HUES6 (cell line): Measurements from ENCODE around the gene COL6A3.

Experiments used
- H3K27ac ChIP-seq: 2 replicates; pipeline ENCODE4 v1.7.0; 2013; ENCODE audit warnings: low read depth, mild to moderate bottlenecking, low read length, inconsistent platforms
- H3K27me3 ChIP-seq: 2 replicates; pipeline ENCODE4 v1.6.1; 2013; ENCODE audit warnings: low read length; ENCODE audit not compliant: control insufficient read depth, insufficient read depth
- H3K36me3 ChIP-seq: 2 replicates; pipeline ENCODE4 v1.6.1; 2013; ENCODE audit warnings: low read length; ENCODE audit not compliant: control insufficient read depth, insufficient read depth
- H3K4me1 ChIP-seq: 2 replicates; pipeline ENCODE4 v1.6.1; 2013; ENCODE audit warnings: low read length; ENCODE audit not compliant: control insufficient read depth, insufficient read depth
- H3K4me3 ChIP-seq: 2 replicates; pipeline ENCODE4 v1.5.1; 2013; ENCODE audit warnings: low read depth, low read length
- H3K9ac ChIP-seq: one replicate; pipeline ENCODE4 v1.6.1; 2013; ENCODE audit warnings: mild to moderate bottlenecking, low read length
- H3K9me3 ChIP-seq: 2 replicates; pipeline ENCODE4 v1.6.1; 2013; ENCODE audit warnings: low read depth, low read length; ENCODE audit not compliant: control insufficient read depth, insufficient read depth

Gene COL6A3

DNA sequence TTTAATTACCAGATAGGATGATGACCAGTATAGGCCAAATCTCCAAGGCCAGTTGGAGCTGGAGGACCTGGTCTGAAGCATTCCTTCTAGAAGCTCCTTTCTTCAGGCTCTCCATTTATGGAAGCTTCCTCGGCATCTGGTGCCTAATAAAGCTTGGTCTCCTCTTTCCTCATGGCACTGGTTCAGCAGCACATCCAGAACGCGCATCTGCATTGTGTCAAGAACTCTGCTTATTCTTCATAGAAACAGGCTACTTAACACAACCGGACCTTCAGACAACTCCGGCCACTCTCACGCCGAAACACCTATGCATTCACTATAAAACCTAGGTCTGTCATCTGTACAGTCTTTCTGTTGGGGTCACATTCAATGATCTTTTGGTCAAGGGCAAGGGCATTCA, 99.8 kb downstream of the COL6A3 start:
- Histone ChIP-seq H3K27ac (no peak overlapping the region; the same call in 1 of the 2 replicates), H3K36me3 (no peaks in the 10 kb centered on the region), H3K9me3 (no peaks in the 10 kb centered on the region), H3K4me1 (peaks cover 12% of the 10 kb centered on the region; the same call in 1 of the 2 replicates), H3K9ac (no peak overlapping the region), H3K4me3 (no peak overlapping the region), H3K27me3 (no peaks in the 10 kb centered on the region)

DNA sequence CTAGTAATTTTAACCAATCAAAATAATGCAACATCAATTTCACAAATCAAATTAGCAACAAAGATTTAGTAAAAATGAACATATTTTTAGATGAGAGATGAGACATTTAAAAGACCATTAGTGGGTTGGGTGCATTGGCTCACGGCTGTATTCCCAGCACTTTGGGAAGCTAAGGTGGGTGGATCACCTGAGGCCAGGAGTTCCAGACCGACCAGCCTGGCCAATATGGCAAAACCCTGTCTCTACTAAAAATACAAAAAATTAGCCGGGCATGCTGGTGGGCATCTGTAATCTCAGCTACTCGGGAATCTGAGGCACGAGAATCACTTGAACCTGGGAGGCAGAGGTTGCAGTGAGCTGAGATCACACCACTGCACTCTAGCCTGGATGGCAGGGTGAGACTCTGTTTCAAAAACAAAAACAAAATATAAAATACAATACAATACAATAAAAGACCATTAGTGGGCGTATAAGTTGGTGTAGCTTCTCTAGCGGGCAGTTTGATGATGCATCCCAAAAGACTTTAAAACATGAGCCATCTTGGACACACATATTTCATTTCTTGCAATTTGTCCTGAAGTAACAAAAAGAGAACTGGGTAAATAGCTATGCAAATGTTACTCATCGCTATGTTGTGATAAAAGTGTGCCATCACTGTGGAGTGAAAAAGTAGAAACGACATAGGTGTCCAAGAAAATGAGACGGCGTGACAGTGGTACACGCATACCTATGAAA, 101.8 kb downstream of the COL6A3 start:
- Histone ChIP-seq H3K4me1 (peaks cover 12% of the 10 kb centered on the region; the same call in 1 of the 2 replicates), H3K27ac (no peak overlapping the region), H3K9me3 (no peaks in the 10 kb centered on the region; the same call in 1 of the 2 replicates), H3K9ac (no peak overlapping the region), H3K27me3 (no peaks in the 10 kb centered on the region), H3K4me3 (no peak overlapping the region), H3K36me3 (no peaks in the 10 kb centered on the region)

DNA sequence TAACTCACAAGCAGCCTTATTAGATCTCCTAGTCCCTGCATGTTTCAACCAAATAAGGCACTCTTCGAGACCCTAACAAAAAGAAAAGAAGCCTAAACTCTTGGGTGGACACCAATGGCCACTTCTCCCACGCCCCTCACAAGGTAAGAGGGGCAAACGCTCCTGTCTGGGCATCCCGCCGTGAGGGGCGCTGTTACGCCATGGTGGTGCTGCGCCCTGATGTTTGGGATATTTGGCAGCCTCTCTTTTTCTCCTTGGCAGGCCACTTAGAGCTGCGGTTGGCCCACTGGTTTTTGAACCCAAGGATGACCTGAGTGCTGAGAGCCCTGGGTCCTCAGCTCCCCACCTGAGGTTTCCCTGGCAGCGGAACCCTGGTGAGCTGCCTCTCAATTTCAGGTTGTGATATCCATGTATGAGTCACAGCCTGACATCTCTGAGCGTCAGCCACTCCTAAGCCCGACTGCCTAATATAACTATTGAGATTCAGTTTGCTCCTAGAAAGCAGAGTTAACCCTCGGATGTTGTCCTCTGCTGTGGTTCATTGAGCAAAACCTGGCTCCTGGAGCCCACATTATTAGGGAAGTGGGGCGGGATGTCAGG, 103.3 kb downstream of the COL6A3 start:
- Histone ChIP-seq H3K27me3 (no peaks in the 10 kb centered on the region), H3K4me1 (peaks cover 12% of the 10 kb centered on the region; the same call in 1 of the 2 replicates), H3K36me3 (no peaks in the 10 kb centered on the region), H3K9me3 (no peaks in the 10 kb centered on the region; the same call in 1 of the 2 replicates), H3K27ac (no peak overlapping the region), H3K4me3 (no peak overlapping the region), H3K9ac (no peak overlapping the region)

DNA sequence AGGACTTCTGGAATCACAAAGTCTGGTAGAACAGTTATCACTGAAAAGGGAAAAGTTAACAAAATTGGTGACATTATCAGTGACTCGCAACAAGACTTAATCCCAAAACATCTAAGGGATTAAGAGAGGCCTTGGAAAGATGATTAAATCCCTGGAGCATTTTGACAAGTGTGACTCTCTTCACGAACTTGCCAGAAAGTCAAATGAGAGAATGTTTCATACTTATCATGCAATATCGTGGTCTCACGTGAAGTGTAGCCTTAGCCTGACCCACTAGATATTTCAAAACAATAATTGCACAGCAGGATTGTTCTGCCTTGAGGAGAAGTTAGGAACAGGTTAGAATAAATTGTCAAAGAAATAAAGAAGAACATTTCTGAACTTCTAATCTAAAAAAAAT, 104.5 kb downstream of the COL6A3 start:
- Histone ChIP-seq H3K36me3 (no peaks in the 10 kb centered on the region), H3K27ac (no peak overlapping the region), H3K9me3 (peaks cover 5% of the 10 kb centered on the region; the same call in 1 of the 2 replicates), H3K4me3 (no peak overlapping the region), H3K9ac (no peak overlapping the region), H3K27me3 (no peaks in the 10 kb centered on the region), H3K4me1 (peaks cover 5% of the 10 kb centered on the region; the same call in 1 of the 2 replicates)

DNA sequence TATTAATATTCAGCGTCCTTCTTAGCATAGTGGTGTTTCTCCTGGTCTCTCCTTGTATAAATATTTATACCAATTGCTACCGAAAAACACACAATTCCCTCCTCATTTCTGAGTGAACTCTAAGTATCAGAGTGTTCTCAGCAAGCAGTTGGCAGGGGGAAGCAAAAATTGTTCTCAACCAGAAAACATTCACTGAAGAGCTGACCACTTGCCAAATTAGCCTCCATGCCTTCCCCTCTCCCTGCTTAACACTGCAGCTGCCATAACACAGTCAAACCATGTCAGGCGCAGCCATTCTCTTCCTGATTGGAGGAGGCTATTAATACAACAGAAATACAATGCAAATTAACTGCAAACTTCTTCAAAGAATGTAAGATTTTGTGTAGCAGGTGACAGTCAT, 105.0 kb downstream of the COL6A3 start:
- Histone ChIP-seq H3K36me3 (no peaks in the 10 kb centered on the region), H3K4me3 (no peak overlapping the region), H3K4me1 (peaks cover 5% of the 10 kb centered on the region; the same call in 1 of the 2 replicates), H3K9me3 (peaks cover 8% of the 10 kb centered on the region), H3K27ac (no peak overlapping the region), H3K27me3 (no peaks in the 10 kb centered on the region), H3K9ac (no peak overlapping the region)

DNA sequence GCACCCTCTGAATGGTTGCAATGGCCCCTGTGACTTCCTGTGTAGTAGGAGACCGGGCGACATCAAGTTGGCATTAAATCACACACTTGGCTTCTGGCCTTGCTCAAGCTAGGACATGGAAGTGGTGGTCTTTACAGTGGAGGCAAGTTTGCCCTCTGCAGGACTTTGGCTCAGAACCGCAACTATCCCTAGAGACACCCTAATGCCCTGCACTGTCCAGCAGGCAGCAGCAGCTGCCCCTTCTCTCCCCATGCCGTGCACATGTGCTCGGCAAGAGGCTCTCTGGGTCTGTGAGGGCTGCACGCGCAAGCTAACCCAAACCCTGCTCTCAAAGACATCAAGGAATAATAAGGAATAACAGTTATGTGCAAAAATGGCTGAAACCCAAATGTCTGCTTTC, 106.5 kb downstream of the COL6A3 start:
- H3K36me3 ChIP-seq: no peaks in the 10 kb centered on the region
- peaks cover 5% of the 10 kb centered on the region; the same call in 1 of the 2 replicates for H3K4me1 ChIP-seq
- no peak overlapping the region for H3K4me3 ChIP-seq
- peaks cover 22% of the 10 kb centered on the region for H3K9me3 ChIP-seq
- no peak overlapping the region for H3K27ac ChIP-seq
- no peak overlapping the region for H3K9ac ChIP-seq
- no peaks in the 10 kb centered on the region for H3K27me3 ChIP-seq

DNA sequence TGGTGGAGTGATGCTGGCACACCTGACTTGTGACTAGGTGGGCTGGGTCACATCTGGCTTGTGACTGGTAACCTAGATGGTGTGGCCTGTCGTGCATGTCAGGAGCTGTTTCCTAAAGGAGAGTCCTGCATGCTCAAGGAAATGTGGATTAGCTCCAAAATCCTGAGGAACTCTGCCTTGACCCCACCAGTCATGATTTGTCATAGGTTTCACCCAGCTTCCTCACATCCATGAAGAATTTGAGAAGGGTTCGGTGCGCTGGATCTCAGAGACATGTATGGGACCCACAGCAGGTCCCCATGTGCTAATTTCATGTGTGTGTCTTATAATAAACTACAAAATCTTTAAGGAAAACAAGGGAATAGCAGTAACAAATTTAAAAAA, 107.2 kb downstream of the COL6A3 start:
- Histone ChIP-seq H3K4me3 (no peak overlapping the region), H3K36me3 (no peaks in the 10 kb centered on the region), H3K9ac (no peak overlapping the region), H3K9me3 (peaks cover 28% of the 10 kb centered on the region), H3K27me3 (no peaks in the 10 kb centered on the region), H3K4me1 (peaks cover 5% of the 10 kb centered on the region; the same call in 1 of the 2 replicates), H3K27ac (no peak overlapping the region)

DNA sequence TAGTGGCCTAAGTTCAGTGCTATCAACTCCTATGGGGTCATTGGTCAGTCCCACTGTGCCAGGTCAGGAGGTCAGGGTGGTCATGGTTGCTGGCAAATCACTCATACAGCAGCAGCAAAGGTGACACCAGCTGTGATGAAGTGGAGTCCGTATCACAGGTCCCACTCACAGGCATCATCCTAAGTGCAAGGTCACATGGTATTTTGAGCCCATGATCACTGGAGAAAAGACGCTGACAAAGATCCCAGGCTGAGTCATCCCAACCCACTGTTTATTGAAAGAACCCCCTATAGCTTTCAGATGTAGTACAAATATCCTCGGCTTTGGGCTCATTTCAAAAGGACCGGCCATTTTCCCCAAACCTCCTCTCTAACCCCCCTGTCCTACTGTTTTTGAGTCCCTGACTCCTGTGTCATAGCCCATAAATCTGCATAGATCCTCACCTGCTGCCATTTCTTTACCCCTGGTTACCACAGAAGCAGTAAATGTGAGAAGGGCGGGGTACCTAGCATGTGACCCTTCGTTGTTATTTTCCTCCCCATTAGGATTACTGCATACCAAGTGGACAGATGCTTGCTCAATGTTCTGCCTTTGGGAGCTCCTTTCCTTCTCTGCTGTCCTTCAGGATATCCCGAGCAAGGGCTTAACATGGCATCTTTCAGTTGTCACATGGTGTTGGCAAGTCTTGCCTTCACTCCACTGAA, 107.7 kb downstream of the COL6A3 start:
- Histone ChIP-seq H3K4me3 (no peak overlapping the region), H3K27ac (no peak overlapping the region)

DNA sequence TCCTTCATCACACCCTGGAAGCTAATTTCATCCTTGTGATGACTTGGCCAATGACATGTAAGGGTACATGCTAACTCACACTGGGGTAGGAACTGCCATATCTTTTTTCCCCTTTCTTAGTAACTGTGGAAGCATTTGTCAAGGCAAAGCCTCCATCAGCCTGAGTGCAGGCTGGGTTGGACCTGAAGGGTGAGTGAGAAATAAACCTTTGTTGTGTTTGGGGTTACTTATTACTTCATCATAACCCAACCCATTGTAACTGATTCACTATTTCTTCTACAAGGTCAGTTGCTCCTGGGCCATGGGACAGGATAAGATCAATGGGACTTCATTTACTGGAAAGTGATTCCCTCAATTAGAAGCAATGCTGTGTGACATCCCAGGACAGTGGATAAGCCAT, 108.4 kb downstream of the COL6A3 start:
- H3K9me3 ChIP-seq: peaks cover 35% of the 10 kb centered on the region
- H3K27ac ChIP-seq: no peak overlapping the region
- no peaks in the 10 kb centered on the region for H3K36me3 ChIP-seq
- H3K4me1 ChIP-seq: peaks cover 2% of the 10 kb centered on the region; the same call in 1 of the 2 replicates
- H3K27me3 ChIP-seq: no peaks in the 10 kb centered on the region
- no peak overlapping the region for H3K9ac ChIP-seq
- no peak overlapping the region for H3K4me3 ChIP-seq

More for the DNA sequence above, 107.7 kb downstream of the COL6A3 start:
- no peaks in the 10 kb centered on the region for H3K36me3 ChIP-seq
- no peak overlapping the region for H3K9ac ChIP-seq
- H3K9me3 ChIP-seq: peaks cover 31% of the 10 kb centered on the region
- H3K27me3 ChIP-seq: no peaks in the 10 kb centered on the region
- H3K4me1 ChIP-seq: peaks cover 5% of the 10 kb centered on the region; the same call in 1 of the 2 replicates

DNA sequence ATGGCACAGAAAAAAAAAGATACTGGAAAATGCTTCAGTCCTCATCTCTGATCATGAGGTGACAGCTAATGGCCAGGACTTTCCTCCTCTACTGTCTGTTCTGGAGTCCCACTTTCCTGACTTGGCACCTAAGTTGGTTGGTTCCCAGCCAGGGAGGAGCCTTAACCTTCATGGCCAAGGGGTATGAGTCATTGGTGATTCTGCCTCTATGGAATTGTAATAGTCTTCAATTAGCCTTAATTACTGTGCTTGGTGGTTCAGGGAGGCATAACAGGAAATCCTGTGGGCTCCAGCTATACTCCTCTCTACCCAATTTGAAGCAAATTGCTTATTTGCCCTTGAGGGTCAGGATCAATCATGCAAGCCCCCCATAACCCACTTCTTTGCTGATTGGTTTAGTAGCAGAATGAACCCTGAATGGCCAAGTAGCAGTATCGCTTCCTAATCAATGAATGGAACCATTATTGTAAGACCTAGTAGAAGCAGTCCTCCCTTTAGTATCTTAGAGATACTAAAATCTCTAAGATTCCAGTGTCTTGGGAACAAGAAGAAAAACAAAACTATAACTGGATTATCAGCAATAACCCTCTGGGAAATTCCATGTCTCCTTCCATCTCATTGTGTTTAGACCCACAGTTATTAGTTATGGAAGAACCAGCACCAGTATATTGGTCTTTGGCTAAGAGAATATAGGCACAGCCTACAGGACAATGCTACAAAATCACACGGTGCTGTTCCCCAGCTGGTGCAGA, 109.0 kb downstream of the COL6A3 start:
- no peaks in the 10 kb centered on the region for H3K36me3 ChIP-seq

More for the DNA sequence above, 109.0 kb downstream of the COL6A3 start:
- Histone ChIP-seq H3K4me1 (no peaks in the 10 kb centered on the region), H3K27me3 (no peaks in the 10 kb centered on the region), H3K4me3 (no peak overlapping the region), H3K9me3 (peaks cover 35% of the 10 kb centered on the region), H3K27ac (no peak overlapping the region), H3K9ac (no peak overlapping the region)
